BLaER1 treated with 17β-estradiol and CSF1 and Interleukin-3, amounts not matched to agents 10 nM and 100 nM (cell line): Measurements from ENCODE around the gene PCDH9.

Experiments used
- H3K27ac ChIP-seq, 11 experiments: shearing (Covaris generic); formaldehyde crosslinking; 2 replicates each; pipeline ENCODE4 v1.8.1; 2022
- H3K27me3 ChIP-seq, 11 experiments: shearing (Covaris generic); formaldehyde crosslinking; 2 replicates each; pipeline ENCODE4 v1.8.1; 2022
- H3K36me3 ChIP-seq, 11 experiments: shearing (Covaris generic); formaldehyde crosslinking; 2 replicates each; pipeline ENCODE4 v1.8.1; 2022
- H3K4me1 ChIP-seq, 10 experiments: shearing (Covaris generic); formaldehyde crosslinking; 2 replicates each; pipeline ENCODE4 v1.8.1; 2022
- H3K4me2 ChIP-seq, 11 experiments: shearing (Covaris generic); formaldehyde crosslinking; 2 replicates each; pipeline ENCODE4 v1.8.1; 2022
- H3K4me3 ChIP-seq, 10 experiments: shearing (Covaris generic); formaldehyde crosslinking; 2 replicates each; pipeline ENCODE4 v1.8.1; 2022
- H3K9ac ChIP-seq, 11 experiments: shearing (Covaris generic); formaldehyde crosslinking; 2 replicates each; pipeline ENCODE4 v1.8.1; 2022
- H3K9me3 ChIP-seq, 11 experiments: shearing (Covaris generic); formaldehyde crosslinking; replicated peaks in 1 of 11; 2 replicates each; pipeline ENCODE4 v1.8.1; 2022
- H4K20me1 ChIP-seq, 11 experiments: shearing (Covaris generic); formaldehyde crosslinking; 2 replicates each; pipeline ENCODE4 v1.8.1; 2022
- Cebpa-rat ChIP-seq, 11 experiments: shearing (Covaris generic); IDR thresholded peaks; 2 replicates each; pipeline ENCODE4 v1.8.1; 2022

PCDH9 gene

GRCh38 chr13:66567899-66568612 is 662.1 kb downstream of the PCDH9 start:
- no peak overlapping the region for H3K4me2 ChIP-seq
- H3K27me3 ChIP-seq: no peaks in the 10 kb centered on the region
- H4K20me1 ChIP-seq: no peaks in the 10 kb centered on the region
- H3K4me1 ChIP-seq: no peaks in the 10 kb centered on the region
- no peak overlapping the region for H3K4me3 ChIP-seq
- no peak for TF ChIP-seq Cebpa-rat (IDR thresholded peaks at IDR 0.05)
- no peak overlapping the region for H3K9ac ChIP-seq
- no peaks in the 10 kb centered on the region for H3K36me3 ChIP-seq
- no peaks in the 10 kb centered on the region for H3K9me3 ChIP-seq
- no peak overlapping the region for H3K27ac ChIP-seq

GRCh38 chr13:66565279-66565678 is 664.9 kb downstream of the PCDH9 start:
- H3K36me3 ChIP-seq: no peaks in the 10 kb centered on the region
- H3K27me3 ChIP-seq: no peaks in the 10 kb centered on the region
- no peak overlapping the region for H3K4me2 ChIP-seq
- no peak overlapping the region for H3K27ac ChIP-seq
- H4K20me1 ChIP-seq: no peaks in the 10 kb centered on the region
- no peaks in the 10 kb centered on the region for H3K4me1 ChIP-seq
- no peak for TF ChIP-seq Cebpa-rat (IDR thresholded peaks at IDR 0.05)
- H3K4me3 ChIP-seq: no peak overlapping the region
- peaks cover 4 to 23% (median 17%) of the 10 kb centered on the region in 11 experiments; a peak in 18 of 22 replicates for H3K9me3 ChIP-seq
- no peak overlapping the region for H3K9ac ChIP-seq

- Histone ChIP-seq H3K27ac (no peak overlapping the region), H3K4me2 (no peak overlapping the region), H3K9me3 (peaks cover 4 to 28% (median 17%) of the 10 kb centered on the region in 11 experiments; a peak in 18 of 22 replicates), H3K4me1 (peaks cover 3 to 11% (median 8%) of the 10 kb centered on the region in 10 experiments; a peak in 16 of 20 replicates), H4K20me1 (no peaks in the 10 kb centered on the region), H3K4me3 (no peak overlapping the region), H3K9ac (no peak overlapping the region), H3K27me3 (no peaks in the 10 kb centered on the region), H3K36me3 (no peaks in the 10 kb centered on the region)
- TF ChIP-seq Cebpa-rat (IDR thresholded peaks at IDR 0.05): no peak
Observed at GRCh38 chr13:66563076-66563475, 667.1 kb downstream of the PCDH9 start.

GRCh38 chr13:66562054-66562453 is 668.1 kb downstream of the PCDH9 start:
- Histone ChIP-seq H3K4me1 (peaks cover 4 to 16% (median 12%) of the 10 kb centered on the region in 10 experiments; a peak in 16 of 20 replicates), H3K4me2 (no peak overlapping the region), H4K20me1 (no peaks in the 10 kb centered on the region), H3K27me3 (no peaks in the 10 kb centered on the region), H3K36me3 (no peaks in the 10 kb centered on the region), H3K9ac (no peak overlapping the region), H3K27ac (no peak overlapping the region), H3K4me3 (no peak overlapping the region), H3K9me3 (peaks cover 4 to 28% (median 17%) of the 10 kb centered on the region in 11 experiments; a peak in 18 of 22 replicates)
- TF ChIP-seq Cebpa-rat (IDR thresholded peaks at IDR 0.05): no peak

- no peak overlapping the region for H3K27ac ChIP-seq
- H3K4me1 ChIP-seq: peaks cover 4 to 16% (median 12%) of the 10 kb centered on the region in 10 experiments; a peak in 16 of 20 replicates
- H3K4me2 ChIP-seq: no peak overlapping the region
- H3K9ac ChIP-seq: no peak overlapping the region
- no peak overlapping the region for H3K4me3 ChIP-seq
- peaks cover 4 to 28% (median 17%) of the 10 kb centered on the region in 11 experiments; a peak in 18 of 22 replicates for H3K9me3 ChIP-seq
- H4K20me1 ChIP-seq: no peaks in the 10 kb centered on the region
- no peak for TF ChIP-seq Cebpa-rat (IDR thresholded peaks at IDR 0.05)
- H3K27me3 ChIP-seq: no peaks in the 10 kb centered on the region
- no peaks in the 10 kb centered on the region for H3K36me3 ChIP-seq
Observed at GRCh38 chr13:66560991-66561390, 669.1 kb downstream of the PCDH9 start.

GRCh38 chr13:66560189-66560588 is 669.9 kb downstream of the PCDH9 start:
- Histone ChIP-seq H3K4me1 (peaks cover 4 to 16% (median 12%) of the 10 kb centered on the region in 10 experiments; a peak in 16 of 20 replicates), H3K36me3 (no peaks in the 10 kb centered on the region), H3K27me3 (no peaks in the 10 kb centered on the region), H3K4me3 (no peak overlapping the region), H4K20me1 (no peaks in the 10 kb centered on the region), H3K4me2 (no peak overlapping the region), H3K9me3 (peaks cover 4 to 28% (median 17%) of the 10 kb centered on the region in 11 experiments; a peak in 18 of 22 replicates), H3K27ac (no peak overlapping the region), H3K9ac (no peak overlapping the region)
- no peak for TF ChIP-seq Cebpa-rat (IDR thresholded peaks at IDR 0.05)

GRCh38 chr13:66559093-66559492 is 671.0 kb downstream of the PCDH9 start:
- Histone ChIP-seq H3K4me3 (no peak overlapping the region), H3K4me2 (peak overlapping the region in 3 of 11 experiments; percentile 30 to 50 (median 44); a peak in 4 of 22 replicates), H3K27ac (no peak overlapping the region), H4K20me1 (no peaks in the 10 kb centered on the region), H3K27me3 (no peaks in the 10 kb centered on the region), H3K9ac (no peak overlapping the region), H3K4me1 (peaks cover 4 to 16% (median 12%) of the 10 kb centered on the region in 10 experiments; a peak in 16 of 20 replicates), H3K9me3 (peaks cover 4 to 28% (median 17%) of the 10 kb centered on the region in 11 experiments; a peak in 18 of 22 replicates), H3K36me3 (no peaks in the 10 kb centered on the region)
- no peak for TF ChIP-seq Cebpa-rat (IDR thresholded peaks at IDR 0.05)

GRCh38 chr13:66558506-66558905 is 671.6 kb downstream of the PCDH9 start:
- H4K20me1 ChIP-seq: no peaks in the 10 kb centered on the region
- H3K9ac ChIP-seq: peak overlapping the region in 1 of 11 experiments; percentile 37; a peak in 1 of 22 replicates
- peaks cover 4 to 28% (median 17%) of the 10 kb centered on the region in 11 experiments; a peak in 18 of 22 replicates for H3K9me3 ChIP-seq
- peak overlapping the region in 5 of 11 experiments; percentile 15 to 50 (median 30); a peak in 10 of 22 replicates for H3K4me2 ChIP-seq
- TF ChIP-seq Cebpa-rat (IDR thresholded peaks at IDR 0.05): no peak
- H3K27me3 ChIP-seq: no peaks in the 10 kb centered on the region
- peak overlapping the region in 2 of 11 experiments; percentile 8 to 36; a peak in 5 of 22 replicates for H3K27ac ChIP-seq
- H3K4me3 ChIP-seq: no peak overlapping the region
- H3K36me3 ChIP-seq: no peaks in the 10 kb centered on the region
- peaks cover 4 to 16% (median 12%) of the 10 kb centered on the region in 10 experiments; a peak in 16 of 20 replicates for H3K4me1 ChIP-seq

- Histone ChIP-seq H4K20me1 (no peaks in the 10 kb centered on the region), H3K4me1 (peaks cover 4 to 16% (median 12%) of the 10 kb centered on the region in 10 experiments; a peak in 16 of 20 replicates), H3K36me3 (no peaks in the 10 kb centered on the region), H3K27ac (no peak overlapping the region), H3K4me2 (no peak overlapping the region), H3K9me3 (peaks cover 4 to 24% (median 14%) of the 10 kb centered on the region in 11 experiments; a peak in 18 of 22 replicates), H3K4me3 (no peak overlapping the region), H3K27me3 (no peaks in the 10 kb centered on the region), H3K9ac (no peak overlapping the region)
- TF ChIP-seq Cebpa-rat (IDR thresholded peaks at IDR 0.05): no peak
Observed at GRCh38 chr13:66557357-66557756, 672.8 kb downstream of the PCDH9 start.
